GM19467 (cell line): ENCODE results near the gene TNFSF10.
"Not testable (repeated sequence)": the region's sequence is repeated elsewhere in the genome, so short reads cannot be mapped to it uniquely, and the experiment has no call there.

ENCODE experiments used
- ATAC-seq: cut with Tn5 transposase; IDR thresholded peaks from one replicate; pipeline ENCODE4 v1.9.1; 2021; ENCODE audit warnings: mild to moderate bottlenecking, moderate library complexity; ENCODE audit not compliant: unreplicated experiment

Gene TNFSF10

GRCh38 chr3:172518929-172519640, 4.1 kb downstream of the TNFSF10 start:
- no peak for ATAC-seq

GRCh38 chr3:172517859-172518466, 5.3 kb downstream of the TNFSF10 start:
- ATAC-seq, result no peak

GRCh38 chr3:172516318-172517214, 6.7 kb downstream of the TNFSF10 start:
- ATAC-seq, result no peak

GRCh38 chr3:172515130-172515918, 7.9 kb downstream of the TNFSF10 start:
- ATAC-seq, result no peak

GRCh38 chr3:172514678-172515077, 8.6 kb downstream of the TNFSF10 start:
- ATAC-seq, result no peak

- ATAC-seq, result no peak
Observed at GRCh38 chr3:172513488-172513887, 9.7 kb downstream of the TNFSF10 start.

GRCh38 chr3:172511783-172512762, 11.2 kb downstream of the TNFSF10 start:
- peak; percentile 71 for ATAC-seq

GRCh38 chr3:172506094-172506493, 17.1 kb downstream of the TNFSF10 start:
- no peak for ATAC-seq

GRCh38 chr3:172501540-172501939, 21.7 kb downstream of the TNFSF10 start:
- ATAC-seq, result no peak

- ATAC-seq, result not testable (repeated sequence)
Observed at GRCh38 chr3:172490198-172490669, 33.0 kb downstream of the TNFSF10 start.

- no peak for ATAC-seq
Observed at GRCh38 chr3:172478116-172478515, 45.1 kb downstream of the TNFSF10 start.

GRCh38 chr3:172476347-172476746, 46.9 kb downstream of the TNFSF10 start:
- ATAC-seq, result no peak

GRCh38 chr3:172475703-172476102, 47.5 kb downstream of the TNFSF10 start:
- no peak for ATAC-seq

- no peak for ATAC-seq
Observed at GRCh38 chr3:172471903-172472302, 51.3 kb downstream of the TNFSF10 start.

- no peak for ATAC-seq
Observed at GRCh38 chr3:172470588-172470987, 52.6 kb downstream of the TNFSF10 start.

GRCh38 chr3:172467170-172467824, 55.9 kb downstream of the TNFSF10 start:
- no peak for ATAC-seq

- no peak for ATAC-seq
Observed at GRCh38 chr3:172466553-172467130, 56.6 kb downstream of the TNFSF10 start.

- no peak for ATAC-seq
Observed at GRCh38 chr3:172465281-172465680, 57.9 kb downstream of the TNFSF10 start.

- ATAC-seq, result no peak
Observed at GRCh38 chr3:172464306-172464705, 58.9 kb downstream of the TNFSF10 start.
